ENCODE measurements around the gene ZNF777.

ZNF777 gene

GRCh38 chr7:149475121-149476045, 14.5 kb upstream of the ZNF777 start:
- DNase-seq = no peak

- no peak for DNase-seq
Measured at GRCh38 chr7:149474309-149475120, 13.7 kb upstream of the ZNF777 start.

- DNase-seq = no peak
Measured at GRCh38 chr7:149473251-149473650, 12.4 kb upstream of the ZNF777 start.

DNA sequence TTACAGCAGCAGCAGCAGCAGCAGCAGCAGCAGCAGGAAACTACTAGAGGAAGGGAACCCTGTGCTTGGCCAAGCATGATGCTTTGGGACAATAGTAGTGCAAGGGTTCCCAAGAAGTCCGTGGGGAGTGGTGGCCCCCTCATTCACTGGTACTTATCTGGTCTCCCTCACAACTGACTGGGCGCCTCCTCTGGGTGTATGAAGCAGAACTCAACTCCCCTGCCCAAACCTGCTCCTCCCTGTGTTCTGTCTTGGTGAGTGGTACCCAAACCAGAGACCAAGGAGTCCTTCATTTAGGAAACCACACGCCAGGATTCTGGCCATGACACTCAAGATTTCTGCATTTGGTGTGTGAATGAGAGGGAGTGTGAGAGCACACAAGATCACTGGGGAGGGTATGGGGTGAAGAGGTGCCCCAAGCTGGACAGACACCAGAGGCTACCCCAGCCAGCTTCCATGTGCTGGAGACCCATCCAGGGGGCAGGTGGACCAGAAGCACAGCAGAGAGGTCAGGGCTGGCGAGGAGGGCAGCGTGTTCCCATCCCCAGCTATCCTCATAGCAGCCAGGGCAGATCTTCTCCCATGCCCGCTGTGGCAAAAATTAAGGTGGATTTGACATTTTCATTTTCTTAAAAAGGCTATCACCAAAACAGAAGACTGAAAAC, 10.6 kb upstream of the ZNF777 start:
- no peak for DNase-seq

GRCh38 chr7:149469806-149470205, 8.9 kb upstream of the ZNF777 start:
- DNase-seq = no peak

DNA sequence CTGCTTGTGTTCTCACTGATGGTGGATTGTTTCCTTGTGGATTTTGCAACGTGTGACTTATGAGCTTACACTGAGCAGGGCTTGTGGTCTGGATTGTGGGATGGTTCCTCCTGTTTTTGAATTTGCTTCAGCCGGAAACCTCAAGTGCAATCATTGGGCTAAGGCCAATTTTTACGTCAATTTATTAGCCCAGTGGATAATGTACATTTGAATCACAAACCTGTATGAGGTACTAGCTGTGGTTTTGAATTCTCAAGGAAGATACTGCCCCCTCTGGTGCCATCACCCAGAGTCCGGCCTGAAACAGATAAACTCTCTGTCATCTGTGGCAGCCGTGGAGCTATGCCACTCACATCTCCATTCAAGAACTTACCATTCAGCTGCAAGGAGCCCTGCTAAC, 7.3 kb upstream of the ZNF777 start:
- DNase-seq = no peak

DNA sequence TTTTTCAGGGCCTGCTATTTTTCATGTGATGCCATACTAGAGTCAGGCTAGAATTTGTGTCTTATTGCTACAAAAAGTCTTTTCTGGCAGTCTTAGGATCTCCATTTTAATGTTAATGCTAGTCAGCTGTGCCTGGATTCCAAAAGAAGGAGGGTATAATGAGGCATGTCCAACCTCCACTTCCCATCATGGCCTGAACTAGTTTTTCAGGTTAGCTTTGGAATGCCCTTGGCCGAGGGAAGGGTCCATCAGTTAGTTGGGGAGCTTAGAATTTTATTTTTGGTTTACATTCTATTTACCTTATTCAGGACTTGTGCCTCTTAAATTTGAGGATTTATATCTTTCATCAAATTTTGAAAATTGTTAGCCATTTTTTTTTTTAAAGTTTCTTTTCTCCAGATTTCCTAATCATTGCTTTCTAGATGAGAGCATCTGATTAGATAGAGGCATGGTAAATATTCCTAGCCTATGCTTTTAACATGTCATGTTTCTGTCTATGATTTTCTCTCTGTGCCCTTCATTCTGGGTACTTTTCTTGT, 6.5 kb upstream of the ZNF777 start:
- DNase-seq = no peak

DNA sequence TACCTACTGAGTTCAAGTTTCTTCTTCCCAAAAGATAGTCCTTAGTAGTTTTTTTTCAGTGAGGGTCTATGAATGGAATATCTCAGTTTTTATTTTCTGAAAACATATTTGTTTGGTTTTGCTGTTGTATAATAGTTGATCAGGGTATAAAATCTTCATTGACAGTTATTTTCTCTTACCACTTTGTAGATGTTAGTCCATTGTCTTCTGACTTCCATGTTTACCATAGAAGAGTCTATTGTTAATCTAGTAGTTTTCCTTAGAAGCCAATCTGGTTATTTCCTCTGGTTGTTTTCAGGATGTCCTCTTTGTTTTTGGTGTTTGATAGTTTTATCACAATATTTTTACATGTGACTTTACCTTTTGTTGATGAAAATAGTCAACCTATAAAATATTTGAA, 5.5 kb upstream of the ZNF777 start:
- no peak for DNase-seq

DNA sequence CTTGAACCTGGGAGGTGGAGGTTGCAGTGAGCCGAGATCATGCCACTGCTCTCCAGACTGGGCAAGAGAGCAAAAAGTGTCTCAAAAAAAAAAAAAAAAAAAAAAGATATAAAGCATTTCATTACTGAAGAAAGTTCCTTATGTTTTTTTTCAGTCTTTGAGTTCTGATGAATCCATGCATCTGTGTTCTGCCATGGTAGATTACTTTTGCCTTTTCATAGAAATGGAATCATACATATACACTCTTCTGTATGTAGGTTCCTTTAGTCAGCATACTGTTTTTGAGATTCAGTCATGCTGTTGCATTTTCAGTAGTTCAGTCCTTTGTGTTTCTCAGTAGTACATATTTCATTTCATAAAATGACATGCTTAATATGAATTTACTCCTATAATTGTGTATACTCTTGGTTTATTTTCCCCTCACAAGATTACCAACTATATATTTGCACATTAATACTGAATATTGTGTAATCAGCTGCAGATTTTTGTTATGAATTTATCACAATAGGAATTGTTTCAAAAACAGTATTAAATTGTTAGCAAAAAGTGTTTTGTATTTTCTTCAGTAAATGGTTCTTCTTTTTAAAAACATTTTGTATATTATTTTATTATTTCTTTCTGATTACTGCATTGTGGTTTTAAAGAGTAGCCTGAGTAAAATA, 2.8 kb upstream of the ZNF777 start:
- no peak for DNase-seq

- DNase-seq = no peak
Measured at GRCh38 chr7:149462101-149462520, 1.2 kb upstream of the ZNF777 start.

DNA sequence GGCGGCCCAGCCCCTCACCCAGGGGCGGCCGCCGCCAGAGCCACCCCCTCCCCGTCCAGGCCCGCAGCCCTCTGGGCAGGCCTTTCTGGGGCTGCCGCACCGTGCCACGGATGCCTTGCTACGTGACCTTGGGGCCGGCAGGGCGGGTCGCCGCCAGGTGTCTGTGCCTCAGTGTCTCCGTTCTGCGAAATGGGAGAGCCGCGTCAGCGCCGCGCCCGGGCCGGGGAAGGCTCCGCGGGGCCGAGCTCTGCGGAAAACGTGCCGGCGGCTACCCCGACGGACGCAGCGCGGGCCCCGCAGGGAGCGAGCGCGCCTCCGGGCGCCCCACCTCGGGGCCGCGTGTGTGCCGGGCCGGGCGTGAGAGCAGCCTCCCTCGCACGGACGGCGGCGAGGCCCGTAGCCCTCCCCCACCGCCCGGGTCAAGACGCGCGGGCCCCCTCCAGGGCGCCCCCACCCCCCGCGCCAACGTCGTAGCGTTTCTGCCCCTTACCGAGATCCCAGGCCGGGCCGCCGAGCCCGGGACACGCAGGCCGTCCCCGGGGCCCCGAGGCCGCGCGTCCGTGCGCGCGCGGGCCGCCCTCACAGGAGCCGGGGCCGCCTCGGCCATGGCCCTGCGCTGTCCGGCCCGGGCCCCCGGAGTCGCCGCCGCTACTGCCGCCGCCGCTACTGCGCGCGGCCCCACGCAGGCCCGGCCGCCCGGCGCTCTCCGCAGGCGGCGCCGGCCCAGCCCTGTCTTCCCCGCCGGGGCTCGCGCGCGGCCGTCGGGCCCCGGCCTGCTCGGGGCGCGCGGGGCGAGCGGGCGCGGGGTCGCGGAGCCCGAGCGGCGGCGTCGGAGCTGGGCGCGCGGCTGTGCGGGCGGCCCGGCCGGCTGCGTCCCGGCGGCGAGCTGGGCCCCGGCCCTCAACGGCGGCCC, 1.1 kb downstream of the ZNF777 start:
- DNase-seq = no peak

DNA sequence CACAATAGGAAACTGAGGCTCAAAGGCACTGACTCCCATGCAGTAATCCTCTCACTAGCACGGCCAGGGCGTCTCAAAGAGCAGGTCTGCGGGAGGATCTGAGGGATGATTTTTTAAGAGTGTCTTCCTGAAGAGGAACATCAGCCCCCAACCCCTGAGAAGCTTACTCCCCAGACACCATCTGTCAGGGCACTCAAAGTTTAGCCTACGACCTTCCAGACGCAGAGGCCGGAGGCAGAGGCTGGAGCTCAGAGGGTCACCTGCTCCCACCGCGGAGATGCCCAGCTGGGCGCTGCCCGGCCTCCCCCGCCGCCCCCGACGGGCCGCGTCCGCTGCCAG, 1.7 kb downstream of the ZNF777 start:
- no peak for DNase-seq

DNA sequence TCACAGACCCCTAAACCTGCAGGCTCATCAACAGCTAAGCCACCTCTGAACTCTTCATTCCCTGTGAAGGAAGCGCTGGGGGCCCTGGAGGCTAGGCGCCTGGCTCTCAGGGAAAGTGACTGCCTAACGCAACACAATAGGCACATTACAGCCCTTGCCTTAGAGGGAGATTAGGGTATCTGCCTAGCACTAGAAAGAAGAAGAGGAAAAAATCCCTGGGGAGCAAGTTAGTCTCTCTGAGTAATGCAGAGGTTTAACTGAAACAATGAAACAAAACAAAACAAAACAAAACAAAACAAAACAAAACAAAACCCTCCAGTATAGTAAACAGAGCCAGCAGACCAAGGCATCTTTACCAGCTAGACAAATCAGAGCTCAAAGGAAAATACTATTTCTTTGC, 2.6 kb downstream of the ZNF777 start:
- DNase-seq = no peak

- no peak for DNase-seq
Measured at GRCh38 chr7:149457766-149458165, 3.1 kb downstream of the ZNF777 start.

DNA sequence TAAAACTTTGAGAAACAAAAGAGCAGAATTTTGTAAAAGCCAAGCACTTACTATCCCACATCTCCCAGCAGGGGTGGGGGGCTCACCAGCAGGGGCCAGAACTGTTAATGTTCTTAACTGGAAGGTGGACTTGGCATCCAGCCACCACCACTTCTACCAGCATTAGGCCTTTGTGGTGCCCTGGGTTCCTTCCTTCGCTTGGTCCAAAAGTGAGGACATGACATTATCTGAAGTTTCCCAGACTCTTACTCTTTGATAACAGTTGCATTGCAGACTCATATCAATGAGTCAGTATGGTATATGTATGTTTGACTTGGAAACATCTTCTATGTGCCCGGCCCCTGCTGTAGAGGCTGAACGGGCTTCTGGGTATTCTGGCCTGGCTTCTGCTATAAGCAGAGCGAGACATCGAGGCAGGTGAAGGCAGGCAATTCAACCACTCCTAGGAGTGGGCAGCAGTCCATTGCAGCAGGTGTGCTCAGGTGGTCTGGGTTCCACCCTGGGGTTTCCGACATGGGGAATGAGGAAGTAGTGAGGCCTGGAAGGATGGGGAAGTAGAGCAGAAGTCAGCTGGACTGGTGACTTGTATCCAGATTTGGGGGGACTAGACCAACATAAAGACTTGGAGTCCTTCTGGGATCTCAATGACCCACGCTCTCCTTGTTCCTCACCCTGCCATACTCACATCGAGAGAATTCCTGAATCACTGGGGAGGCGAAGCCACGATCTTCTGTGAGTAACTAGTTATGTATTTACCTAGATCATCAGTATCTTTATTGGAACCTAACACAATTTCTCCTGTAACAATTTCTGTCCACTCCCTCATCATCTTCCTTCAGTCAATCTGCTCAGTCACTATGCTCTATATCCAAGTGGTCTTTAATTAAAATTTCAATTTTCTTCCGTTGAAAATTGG, 4.1 kb downstream of the ZNF777 start:
- DNase-seq = no peak

- no peak for DNase-seq
Measured at GRCh38 chr7:149455175-149455950, 5.5 kb downstream of the ZNF777 start.

- no peak for DNase-seq
Measured at GRCh38 chr7:149454750-149455149, 6.1 kb downstream of the ZNF777 start.

GRCh38 chr7:149454006-149454405, 6.9 kb downstream of the ZNF777 start:
- DNase-seq = no peak

DNA sequence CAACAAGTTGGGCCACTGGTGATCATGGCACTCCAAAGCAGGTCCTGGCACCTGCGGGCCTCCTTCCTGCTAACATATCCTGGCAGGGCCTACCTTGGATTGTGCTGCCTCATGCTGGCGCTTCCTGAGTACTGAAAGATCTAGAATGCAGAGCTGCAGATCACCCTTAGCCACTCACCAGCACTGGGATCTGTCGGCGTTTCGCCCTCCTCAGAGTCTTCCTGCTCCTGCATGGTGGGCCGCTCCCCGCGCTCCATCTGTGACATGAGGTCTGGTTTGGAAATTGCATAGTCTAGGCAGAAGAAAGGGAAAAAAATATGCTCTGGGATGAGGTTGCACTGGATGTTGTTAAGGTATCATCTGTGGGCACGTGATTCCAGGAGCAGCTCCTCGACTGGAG, 10.0 kb downstream of the ZNF777 start:
- DNase-seq = no peak

- DNase-seq = no peak
Measured at GRCh38 chr7:149449897-149450296, 11.0 kb downstream of the ZNF777 start.

All from activated effector memory CD4-positive, alpha-beta T cell treated with anti-CD3 and anti-CD28 coated beads, Interleukin-2, amount 50 U/mL, for 16 hours (primary cell).